OCI-LY7 (cell line): ENCODE results near the gene SPINK9.

Experiments
- EZH2phosphoT487 ChIP-seq: fragments of 200-600 bp; sonication (generic); IDR thresholded peaks from 2 replicates; pipeline ENCODE4 v1.6.1; 2018; ENCODE audit warnings: low read depth, borderline replicate concordance, mild to moderate bottlenecking, mixed run types, antibody characterized with exemption, low read length, moderate library complexity, mixed read lengths
- TF ChIP-seq, protein P1 (sequence below): fragments of 200-600 bp; sonication (generic); conservative IDR thresholded peaks from 2 replicates; pipeline ENCODE4 v1.5.1; 2014; ENCODE audit warnings: mild to moderate bottlenecking, antibody characterized with exemption, low read length, moderate library complexity, mixed read lengths

DNA sequence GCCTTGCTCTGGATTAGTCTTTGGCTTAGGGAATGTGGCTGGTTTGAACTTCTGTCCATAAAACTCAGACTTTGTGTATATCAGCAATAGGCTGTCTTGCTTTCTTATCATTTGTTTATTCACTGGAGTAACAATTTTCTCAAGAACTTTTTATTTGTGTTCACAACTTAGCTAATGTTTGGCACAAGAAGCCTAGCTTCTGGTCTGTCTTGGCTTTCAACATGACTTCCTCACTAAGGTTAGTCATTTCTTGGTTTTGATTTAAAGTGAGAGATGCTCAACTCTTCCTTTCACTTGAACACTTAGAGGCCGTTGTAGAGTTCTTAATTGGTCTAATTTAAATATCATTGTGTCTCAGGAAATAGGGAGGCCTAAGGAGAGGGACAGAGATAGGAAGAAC, 53.3 kb downstream of the SPINK9 start:
- TF ChIP-seq, protein P1, sequence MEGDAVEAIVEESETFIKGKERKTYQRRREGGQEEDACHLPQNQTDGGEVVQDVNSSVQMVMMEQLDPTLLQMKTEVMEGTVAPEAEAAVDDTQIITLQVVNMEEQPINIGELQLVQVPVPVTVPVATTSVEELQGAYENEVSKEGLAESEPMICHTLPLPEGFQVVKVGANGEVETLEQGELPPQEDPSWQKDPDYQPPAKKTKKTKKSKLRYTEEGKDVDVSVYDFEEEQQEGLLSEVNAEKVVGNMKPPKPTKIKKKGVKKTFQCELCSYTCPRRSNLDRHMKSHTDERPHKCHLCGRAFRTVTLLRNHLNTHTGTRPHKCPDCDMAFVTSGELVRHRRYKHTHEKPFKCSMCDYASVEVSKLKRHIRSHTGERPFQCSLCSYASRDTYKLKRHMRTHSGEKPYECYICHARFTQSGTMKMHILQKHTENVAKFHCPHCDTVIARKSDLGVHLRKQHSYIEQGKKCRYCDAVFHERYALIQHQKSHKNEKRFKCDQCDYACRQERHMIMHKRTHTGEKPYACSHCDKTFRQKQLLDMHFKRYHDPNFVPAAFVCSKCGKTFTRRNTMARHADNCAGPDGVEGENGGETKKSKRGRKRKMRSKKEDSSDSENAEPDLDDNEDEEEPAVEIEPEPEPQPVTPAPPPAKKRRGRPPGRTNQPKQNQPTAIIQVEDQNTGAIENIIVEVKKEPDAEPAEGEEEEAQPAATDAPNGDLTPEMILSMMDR, result no peak
- no peak for TF ChIP-seq EZH2phosphoT487
